Suppressor macrophage treated with lipopolysaccharide for 1 hour (primary cell): ENCODE measurements around the gene LINGO3.

Source experiments
- DNase-seq, 3 donors: peaks; one replicate each; pipeline ENCODE4 v3.0.0-alpha.2; 2020 to 2022

The LINGO3 gene

GRCh38 chr19:2338751-2339643, 31.0 kb upstream of the LINGO3 start:
- DNase-seq: no peak

GRCh38 chr19:2338055-2338615, 30.2 kb upstream of the LINGO3 start:
- no peak for DNase-seq

- DNase-seq: no peak
Measured at GRCh38 chr19:2337329-2337707, 29.4 kb upstream of the LINGO3 start.

- no peak for DNase-seq
Measured at GRCh38 chr19:2336528-2337328, 28.8 kb upstream of the LINGO3 start.

- no peak for DNase-seq
Measured at GRCh38 chr19:2335848-2336247, 27.9 kb upstream of the LINGO3 start.

- DNase-seq: no peak
Measured at GRCh38 chr19:2334986-2335846, 27.3 kb upstream of the LINGO3 start.

- no peak for DNase-seq
Measured at GRCh38 chr19:2334426-2334825, 26.5 kb upstream of the LINGO3 start.

- peak; percentile 18 to 42 (median 25) for DNase-seq
Measured at GRCh38 chr19:2333807-2334211, 25.9 kb upstream of the LINGO3 start.

- DNase-seq: peak in 2 of 3 donors; percentile 24 to 42
Measured at GRCh38 chr19:2333027-2333806, 25.3 kb upstream of the LINGO3 start.

GRCh38 chr19:2332341-2333026, 24.5 kb upstream of the LINGO3 start:
- no peak for DNase-seq

- DNase-seq: no peak
Measured at GRCh38 chr19:2331601-2332246, 23.8 kb upstream of the LINGO3 start.

- DNase-seq: no peak
Measured at GRCh38 chr19:2330632-2331284, 22.8 kb upstream of the LINGO3 start.

- DNase-seq: no peak
Measured at GRCh38 chr19:2330255-2330631, 22.3 kb upstream of the LINGO3 start.

GRCh38 chr19:2329501-2329916, 21.6 kb upstream of the LINGO3 start:
- no peak for DNase-seq

GRCh38 chr19:2329149-2329478, 21.2 kb upstream of the LINGO3 start:
- DNase-seq: no peak

- peak; percentile 95 to 98 (median 98) for DNase-seq
Measured at GRCh38 chr19:2328401-2329148, 20.6 kb upstream of the LINGO3 start, which contains the start of the genes LSM7 and SPPL2B. Gene LSM7 (minus strand): TSS chr19:2328586. CDS start chr19:2328566, 20 bp downstream. Gene SPPL2B (plus strand): TSS chr19:2328684. CDS start chr19:2328710, 26 bp downstream.

GRCh38 chr19:2327773-2328400, 19.9 kb upstream of the LINGO3 start:
- DNase-seq: peak; percentile 90 to 95 (median 93)

GRCh38 chr19:2326699-2327360, 18.9 kb upstream of the LINGO3 start:
- DNase-seq: no peak
